ENCODE measurements around the gene SPAG17.

GRCh38 chr1:118219438-118219837, 34.4 kb upstream of the SPAG17 start:
- TF ChIP-seq CTCF (IDR thresholded peaks at IDR 0.05) (no peak), POLR2A (IDR thresholded peaks at IDR 0.05) (no peak), POLR2AphosphoS5 (IDR thresholded peaks at IDR 0.05) (no peak), EP300 (IDR thresholded peaks at IDR 0.05) (no peak)
